GM23248 (cell line): ENCODE data around the gene UROC1.

ENCODE experiments used
- EZH2 ChIP-seq: fragments of 200-600 bp; sonication (generic); IDR thresholded peaks from 2 replicates; pipeline ENCODE4 v1.6.1; 2018; ENCODE audit warnings: antibody characterized with exemption, mild to moderate bottlenecking; ENCODE audit not compliant: insufficient read depth, poor library complexity, severe bottlenecking
- EZH2phosphoT487 ChIP-seq: fragments of 200-600 bp; sonication (generic); IDR thresholded peaks from 2 replicates; pipeline ENCODE4 v1.6.1; 2018; ENCODE audit warnings: antibody characterized with exemption, moderate library complexity, mild to moderate bottlenecking, low read depth; ENCODE audit not compliant: insufficient read depth

- TF ChIP-seq EZH2 (no peak), EZH2phosphoT487 (no peak)
These were observed 31.2 kb downstream of the UROC1 start for GRCh38 chr3:126486360-126486847.
